ENCODE results near the gene IDUA.

The IDUA gene

DNA sequence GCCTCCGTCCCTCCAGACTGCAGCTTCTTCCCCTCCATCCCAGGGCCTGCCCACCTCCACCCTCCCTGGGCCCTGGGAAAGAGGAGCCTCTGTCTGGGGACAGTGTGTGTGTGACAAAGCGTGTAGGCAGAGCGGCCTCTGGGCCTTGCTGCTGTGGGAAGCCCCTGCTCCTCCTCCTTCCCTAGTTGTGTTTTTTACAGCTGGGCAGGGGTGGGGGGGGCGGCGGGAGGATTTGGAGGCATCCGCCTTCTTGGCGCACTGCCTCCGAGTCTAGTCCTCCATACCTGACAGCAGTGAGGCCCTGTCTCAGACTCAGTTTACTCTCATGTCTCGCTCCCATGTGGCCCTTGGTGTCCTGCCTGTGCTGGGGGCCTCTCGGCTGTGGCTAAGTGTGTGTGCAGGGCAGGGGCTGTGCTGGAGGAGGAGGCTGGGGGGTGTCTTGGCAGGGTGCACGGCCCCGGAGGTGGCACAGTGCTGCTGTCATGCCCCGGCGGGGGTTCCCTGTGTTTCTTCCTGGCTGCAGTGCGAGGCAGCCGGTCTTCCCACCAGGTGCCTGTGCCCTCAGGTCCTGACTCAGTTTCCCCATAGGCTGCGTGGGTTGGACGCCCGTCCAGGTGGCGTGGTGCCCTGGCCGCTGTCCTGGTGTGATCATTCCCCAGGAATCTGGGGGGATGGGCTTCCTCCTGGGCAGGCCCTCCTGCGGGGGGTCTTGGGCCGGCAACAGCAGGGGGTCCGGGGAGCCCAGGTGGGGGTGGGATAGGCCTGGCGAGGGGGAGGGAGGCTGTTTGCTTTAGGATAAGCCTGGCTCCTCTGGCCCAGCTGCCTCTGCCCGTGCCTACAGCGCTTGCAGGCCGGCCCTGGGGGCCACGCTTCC, 31.5 kb downstream of the IDUA start:
- no peak for DNase-seq

DNA sequence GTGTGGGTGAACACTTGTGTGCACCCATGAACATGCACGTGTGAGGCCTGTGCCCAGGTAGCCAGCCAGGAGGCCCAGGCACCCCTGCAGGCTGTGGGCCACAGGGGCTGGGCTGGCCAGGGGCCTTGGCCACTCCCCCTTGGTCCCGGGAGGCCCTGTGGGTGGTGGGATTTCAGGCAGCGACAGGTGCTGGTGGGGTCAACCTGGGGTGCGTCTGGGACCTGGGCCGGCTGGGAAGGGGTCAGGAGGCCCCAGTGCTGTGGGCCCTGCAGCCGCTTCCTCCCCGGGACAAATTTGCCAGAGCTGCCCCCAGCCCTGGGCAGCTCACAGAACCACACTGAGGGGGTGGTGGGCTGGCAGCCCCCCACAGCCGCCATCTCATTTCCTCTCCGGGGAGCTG, 32.5 kb downstream of the IDUA start:
- DNase-seq, result no peak

DNA sequence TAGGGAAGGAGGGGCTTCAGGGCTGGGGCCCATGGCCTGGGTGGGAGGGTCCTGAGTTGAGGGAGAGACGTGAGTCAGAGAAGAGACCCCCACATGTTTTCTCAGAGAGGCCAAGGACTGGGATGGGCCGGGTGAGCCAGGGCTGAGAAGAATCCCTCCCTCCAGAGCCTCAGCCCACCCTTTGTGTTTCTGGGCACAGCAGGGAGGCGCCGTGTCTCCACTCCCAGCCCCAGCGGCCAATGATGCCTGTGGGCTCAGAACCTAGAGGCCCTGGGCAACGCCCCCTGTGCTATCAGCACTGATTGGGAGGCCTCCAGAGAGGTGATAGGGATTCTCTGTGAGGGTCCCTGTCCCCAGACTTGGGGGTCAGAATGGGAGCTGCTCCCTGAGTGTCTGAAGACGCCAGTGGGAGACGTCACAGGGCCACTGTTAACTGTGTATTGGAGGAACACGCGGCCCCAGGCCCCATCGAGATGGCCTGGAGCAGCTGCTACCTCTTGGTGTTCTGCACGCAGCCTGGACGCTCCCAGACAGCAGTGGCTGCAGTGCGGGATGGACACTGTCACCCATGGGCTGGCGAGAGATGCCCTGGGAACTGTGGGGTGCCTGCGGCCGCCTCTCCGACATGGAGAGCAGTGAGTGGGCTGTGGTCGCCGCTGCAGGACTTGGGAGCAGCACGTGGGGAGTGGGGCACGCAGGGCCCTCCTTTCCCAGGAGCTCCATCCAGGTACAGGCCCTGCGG, 33.1 kb downstream of the IDUA start:
- DNase-seq, result no peak

DNA sequence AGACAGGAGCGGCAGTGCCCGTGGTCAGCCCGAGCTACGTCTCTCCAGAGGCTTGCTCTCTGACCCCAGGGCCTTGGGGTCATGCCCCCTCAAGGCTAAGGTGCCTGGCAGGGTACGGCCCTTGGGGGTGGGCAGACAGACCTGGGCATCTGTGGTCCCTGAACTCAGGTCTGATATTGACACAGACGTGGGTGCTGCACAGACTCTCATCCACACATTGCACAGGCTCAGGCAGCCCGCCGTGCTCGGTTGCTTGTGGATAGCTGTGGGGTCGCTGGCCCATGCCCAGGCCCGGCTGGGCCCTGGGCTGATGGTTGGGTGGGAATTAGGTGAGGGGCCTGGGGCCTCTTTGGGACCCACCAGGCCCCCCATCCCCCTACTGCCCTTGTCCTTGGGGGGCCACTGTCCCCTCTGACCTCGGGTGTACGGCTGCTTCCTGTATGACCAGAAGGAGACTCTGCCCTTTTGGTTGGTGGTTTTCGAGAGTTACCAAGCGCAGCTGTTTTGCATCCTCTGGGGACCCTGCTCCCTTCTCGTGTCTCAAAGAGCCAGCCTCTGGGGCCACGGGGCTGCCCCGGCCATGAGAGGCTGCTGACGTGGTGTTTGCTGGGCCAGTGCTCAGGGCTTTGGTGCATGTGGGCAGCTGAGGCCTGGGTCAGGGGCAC, 34.7 kb downstream of the IDUA start:
- no peak for DNase-seq

DNA sequence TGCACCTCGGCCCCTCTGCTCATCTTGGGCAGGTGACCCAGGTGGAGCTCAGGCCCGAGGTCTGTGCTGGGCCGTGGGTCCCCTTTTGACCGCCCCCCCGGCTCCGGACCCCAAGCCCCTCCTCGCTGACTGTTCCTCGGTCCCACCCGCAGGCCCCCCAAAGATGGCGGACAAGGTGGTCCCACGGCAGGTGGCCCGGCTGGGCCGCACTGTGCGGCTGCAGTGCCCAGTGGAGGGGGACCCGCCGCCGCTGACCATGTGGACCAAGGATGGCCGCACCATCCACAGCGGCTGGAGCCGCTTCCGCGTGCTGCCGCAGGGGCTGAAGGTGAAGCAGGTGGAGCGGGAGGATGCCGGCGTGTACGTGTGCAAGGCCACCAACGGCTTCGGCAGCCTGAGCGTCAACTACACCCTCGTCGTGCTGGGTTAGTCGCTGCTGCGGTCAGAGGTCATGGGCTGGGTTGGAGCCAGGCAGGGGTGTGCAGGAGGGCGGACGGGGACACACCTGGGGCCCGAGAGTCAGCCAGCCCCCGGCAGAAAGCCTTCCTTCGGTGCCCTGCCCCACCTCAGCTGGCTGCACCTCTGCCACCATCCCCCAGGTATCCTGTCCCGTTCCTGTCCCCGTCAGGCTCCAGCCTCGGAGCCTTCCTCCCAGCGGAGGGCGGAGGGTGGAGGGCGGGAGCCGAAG, 35.4 kb downstream of the IDUA start:
- no peak for DNase-seq

DNA sequence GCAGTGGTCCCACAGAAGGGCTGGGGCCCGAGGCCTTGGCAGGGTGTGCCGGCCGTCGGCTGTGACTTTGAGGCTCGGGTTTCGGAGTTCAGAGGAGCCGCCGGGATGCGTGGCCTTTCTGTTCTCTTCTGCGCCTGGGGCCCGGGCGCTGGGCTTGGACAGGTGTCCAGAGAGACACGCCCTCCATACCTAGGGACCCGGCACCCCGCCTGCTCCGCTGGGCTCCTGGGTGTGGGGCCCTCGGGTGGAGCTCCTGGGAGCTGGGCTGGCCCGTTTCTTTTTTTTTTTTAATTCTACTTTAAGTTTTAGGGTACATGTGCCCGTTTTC, 35.9 kb downstream of the IDUA start:
- DNase-seq, result no peak

DNA sequence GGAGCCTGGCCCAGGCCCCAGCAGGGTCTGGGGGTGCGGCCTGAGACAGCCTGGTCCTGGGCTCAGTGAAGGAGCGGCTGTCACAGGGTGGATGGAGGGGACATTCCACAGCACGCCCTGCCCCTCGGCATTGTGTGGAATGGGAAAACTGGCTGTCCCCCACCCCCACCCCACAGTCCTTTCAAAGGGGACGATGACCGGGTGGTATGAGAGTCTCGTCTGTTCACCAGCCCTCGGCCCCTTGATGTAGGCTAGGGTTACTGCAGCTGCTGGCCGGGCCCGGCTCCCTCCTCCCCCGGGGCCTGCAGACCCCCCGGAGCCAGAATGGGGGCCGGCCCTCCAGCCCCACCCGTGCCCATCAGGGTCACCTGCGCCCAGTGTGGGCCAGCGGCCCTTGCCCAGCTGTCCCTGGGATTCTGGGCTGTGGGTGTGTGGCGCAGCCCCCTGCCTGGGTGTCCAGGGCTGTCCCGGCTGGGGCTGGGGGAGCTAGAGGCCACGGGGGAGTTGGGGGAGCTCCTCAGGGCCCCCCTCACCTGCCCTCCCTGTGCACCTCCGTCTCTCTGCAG, 36.3 kb downstream of the IDUA start:
- no peak for DNase-seq

DNA sequence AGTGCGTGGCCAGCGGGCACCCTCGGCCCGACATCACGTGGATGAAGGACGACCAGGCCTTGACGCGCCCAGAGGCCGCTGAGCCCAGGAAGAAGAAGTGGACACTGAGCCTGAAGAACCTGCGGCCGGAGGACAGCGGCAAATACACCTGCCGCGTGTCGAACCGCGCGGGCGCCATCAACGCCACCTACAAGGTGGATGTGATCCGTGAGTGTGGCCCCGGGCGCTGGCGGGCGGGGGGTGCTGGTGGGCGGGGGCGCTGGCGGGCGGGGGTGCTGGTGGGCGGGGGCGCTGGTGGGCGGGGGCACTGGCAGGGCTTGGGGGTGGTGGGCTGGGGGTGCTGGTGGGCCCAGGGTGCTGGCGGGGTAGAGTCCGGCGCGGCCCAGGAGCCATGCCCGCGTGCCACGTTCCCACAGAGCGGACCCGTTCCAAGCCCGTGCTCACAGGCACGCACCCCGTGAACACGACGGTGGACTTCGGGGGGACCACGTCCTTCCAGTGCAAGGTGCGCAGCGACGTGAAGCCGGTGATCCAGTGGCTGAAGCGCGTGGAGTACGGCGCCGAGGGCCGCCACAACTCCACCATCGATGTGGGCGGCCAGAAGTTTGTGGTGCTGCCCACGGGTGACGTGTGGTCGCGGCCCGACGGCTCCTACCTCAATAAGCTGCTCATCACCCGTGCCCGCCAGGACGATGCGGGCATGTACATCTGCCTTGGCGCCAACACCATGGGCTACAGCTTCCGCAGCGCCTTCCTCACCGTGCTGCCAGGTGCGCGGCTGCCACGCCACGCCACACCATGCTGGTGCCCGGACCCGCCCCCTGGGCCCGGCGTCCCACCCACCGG, 37.3 kb downstream of the IDUA start:
- DNase-seq, result no peak

DNA sequence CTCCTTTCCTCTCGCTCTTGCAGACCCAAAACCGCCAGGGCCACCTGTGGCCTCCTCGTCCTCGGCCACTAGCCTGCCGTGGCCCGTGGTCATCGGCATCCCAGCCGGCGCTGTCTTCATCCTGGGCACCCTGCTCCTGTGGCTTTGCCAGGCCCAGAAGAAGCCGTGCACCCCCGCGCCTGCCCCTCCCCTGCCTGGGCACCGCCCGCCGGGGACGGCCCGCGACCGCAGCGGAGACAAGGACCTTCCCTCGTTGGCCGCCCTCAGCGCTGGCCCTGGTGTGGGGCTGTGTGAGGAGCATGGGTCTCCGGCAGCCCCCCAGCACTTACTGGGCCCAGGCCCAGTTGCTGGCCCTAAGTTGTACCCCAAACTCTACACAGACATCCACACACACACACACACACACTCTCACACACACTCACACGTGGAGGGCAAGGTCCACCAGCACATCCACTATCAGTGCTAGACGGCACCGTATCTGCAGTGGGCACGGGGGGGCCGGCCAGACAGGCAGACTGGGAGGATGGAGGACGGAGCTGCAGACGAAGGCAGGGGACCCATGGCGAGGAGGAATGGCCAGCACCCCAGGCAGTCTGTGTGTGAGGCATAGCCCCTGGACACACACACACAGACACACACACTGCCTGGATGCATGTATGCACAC, 38.2 kb downstream of the IDUA start:
- no peak for DNase-seq

DNA sequence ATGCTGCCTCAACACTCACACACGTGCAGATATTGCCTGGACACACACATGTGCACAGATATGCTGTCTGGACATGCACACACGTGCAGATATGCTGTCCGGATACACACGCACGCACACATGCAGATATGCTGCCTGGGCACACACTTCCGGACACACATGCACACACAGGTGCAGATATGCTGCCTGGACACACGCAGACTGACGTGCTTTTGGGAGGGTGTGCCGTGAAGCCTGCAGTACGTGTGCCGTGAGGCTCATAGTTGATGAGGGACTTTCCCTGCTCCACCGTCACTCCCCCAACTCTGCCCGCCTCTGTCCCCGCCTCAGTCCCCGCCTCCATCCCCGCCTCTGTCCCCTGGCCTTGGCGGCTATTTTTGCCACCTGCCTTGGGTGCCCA, 39.3 kb downstream of the IDUA start:
- peak; percentile 49 to 54 for DNase-seq

DNA sequence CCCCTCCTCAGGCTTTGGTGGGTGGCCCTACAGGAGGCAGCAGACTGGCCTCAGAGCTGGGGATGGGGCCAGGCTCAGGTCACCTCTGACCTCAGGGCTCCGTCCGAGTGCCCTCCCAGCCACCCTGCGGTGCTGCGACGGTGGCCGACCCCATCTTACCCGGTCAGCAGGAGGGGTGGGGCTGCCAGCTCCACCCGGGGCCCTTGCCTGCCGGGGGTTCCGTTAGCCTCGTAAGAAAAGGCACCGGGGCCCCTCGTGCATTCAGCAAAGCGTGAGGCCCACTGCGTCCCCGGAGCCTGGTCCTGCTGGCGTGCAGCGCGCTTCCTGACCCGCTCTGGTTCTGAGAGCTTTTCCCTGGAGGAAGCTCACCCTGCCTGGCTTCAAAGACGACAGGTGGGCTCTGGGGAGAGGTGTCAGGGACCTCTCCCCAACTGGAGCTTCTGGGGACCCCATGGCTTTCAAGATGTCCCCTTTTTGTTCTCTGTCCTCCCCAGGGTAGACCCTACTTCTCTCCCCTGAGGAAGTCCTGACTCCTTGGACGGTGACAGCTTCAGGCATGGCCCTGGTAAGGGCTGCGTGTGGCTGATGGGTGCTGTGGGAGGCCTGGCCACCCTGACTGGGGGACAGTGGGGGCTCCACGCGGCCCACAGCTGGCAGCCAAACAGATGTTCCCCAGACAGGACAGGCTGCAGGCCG, 40.5 kb downstream of the IDUA start:
- DNase-seq, result no peak

DNA sequence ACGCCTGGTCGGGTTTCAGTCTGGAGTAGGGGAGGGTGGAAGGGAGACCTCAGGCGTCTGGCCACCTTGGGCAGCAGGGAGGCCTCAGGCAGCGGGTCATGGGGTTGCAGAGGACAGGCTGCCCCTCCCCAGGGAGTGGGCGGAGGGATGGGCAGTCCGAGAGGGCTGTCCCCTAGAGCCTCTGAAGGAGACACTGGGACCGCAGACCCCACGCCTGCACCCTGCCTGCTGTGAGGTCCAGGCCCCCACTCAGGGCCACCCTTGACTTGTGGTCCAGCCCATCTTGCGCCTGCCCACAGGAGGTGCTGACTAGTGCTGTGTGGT, 41.0 kb downstream of the IDUA start:
- DNase-seq, result no peak

DNA sequence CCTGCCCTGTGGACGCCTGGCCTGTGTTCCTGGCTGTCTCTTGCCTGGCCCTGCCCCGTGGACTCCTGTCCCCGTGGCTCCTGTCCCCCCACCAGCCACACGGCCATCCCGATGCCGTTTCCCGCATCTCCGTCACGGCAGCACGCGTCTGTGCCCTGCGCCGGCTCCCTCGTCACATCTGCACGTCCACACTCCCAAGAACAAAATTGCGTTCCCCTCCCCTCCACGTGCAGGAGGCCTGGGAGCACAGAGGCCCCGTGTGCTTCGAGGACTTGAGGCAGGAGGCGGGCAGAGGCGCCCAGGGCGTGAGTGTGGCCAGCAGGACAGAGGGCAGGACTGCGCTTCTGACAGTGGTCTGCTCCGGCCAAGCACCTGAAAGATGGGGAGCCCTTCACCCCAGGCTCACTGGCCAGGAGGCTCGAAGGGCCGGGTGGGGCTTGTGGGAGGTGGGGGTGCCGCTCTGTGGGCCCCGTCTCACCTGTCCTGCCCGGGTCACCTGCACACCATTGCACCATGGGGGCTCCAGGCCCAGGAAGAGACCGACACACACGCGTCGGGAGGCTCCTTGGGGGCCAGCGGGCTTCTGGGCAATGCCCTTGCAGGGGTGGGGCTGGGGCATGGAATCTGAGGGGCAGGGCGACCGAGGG, 41.9 kb downstream of the IDUA start:
- DNase-seq, result no peak

DNA sequence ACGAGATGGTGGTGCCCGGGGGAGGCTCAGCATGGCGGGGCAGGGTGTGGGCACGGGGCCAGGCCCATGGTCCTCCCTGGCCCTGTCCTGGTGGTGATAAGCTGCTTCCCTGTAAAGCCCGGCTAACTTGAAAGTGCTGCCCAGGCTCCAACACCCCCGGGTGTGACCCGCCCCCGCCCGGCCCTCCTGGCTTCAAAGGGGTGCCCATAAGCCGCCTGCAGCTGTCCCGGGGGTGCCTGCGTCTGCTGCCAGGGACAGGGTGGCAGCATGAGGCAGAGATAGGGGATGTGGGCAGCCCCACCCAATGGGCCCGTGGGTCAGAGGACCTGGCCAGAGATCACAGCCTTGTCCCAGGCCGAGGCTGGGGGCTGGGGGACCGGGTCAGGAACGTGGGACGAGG, 42.7 kb downstream of the IDUA start:
- no peak for DNase-seq

DNA sequence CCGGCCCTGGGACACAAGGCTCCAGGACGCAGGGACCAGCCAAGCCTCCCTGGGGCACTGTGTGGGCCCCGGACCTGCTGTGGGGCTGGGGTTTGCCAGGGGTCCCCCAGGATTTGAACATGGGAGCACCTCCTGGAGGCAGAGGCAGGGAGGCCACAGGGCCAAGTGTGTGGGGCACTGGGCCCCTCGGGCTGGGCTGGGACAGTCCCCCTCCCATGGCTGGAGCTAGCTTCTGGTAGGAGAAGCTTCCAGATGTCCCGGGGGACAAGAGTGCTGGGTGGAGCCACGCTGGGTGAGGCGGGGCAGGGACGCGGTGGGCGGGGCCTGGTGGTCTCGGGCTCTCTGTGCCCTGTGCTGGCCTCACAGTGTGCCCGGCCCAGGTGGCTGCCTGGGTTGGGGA, 43.2 kb downstream of the IDUA start:
- DNase-seq, result no peak

DNA sequence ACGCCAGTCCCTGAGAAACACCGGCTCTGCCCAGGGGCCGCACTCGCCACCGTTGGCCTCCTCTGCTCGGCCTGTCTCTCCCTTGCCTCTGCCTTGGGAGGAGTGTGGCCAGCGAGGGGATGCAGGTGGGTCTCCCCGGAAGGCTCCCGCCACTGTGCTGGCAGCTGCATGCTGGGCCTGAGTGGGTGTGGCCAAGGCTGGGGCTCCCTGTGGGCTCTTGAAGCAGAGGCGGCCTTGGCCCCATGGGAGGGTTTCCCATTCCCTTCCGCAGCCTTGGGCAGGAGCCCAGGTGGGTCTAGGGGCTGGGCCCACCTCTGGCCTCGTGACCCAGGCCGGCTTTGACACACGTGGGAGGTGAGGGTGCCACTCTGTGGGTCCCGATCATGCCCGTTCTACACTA, 43.7 kb downstream of the IDUA start:
- DNase-seq, result no peak

DNA sequence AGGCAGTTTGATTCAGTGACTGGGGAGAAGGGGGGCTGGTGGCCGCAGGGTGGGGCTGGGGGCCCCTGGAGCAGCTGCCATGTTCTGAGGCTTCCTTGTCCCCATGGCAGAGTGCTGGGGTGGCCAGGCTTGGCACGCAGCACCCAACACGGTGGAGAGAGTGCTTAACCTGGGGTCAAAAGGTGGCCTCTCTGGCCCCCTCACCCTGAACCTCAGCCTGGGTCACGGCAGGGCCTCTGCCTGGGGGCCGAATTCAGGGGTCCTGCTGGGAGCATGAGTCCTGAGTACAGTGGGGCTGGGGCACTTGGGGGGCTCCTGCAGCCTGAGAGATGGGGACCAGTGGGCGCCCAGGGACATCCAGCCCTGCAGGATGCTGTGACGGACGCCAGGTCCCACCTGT, 44.5 kb downstream of the IDUA start:
- DNase-seq, result no peak

DNA sequence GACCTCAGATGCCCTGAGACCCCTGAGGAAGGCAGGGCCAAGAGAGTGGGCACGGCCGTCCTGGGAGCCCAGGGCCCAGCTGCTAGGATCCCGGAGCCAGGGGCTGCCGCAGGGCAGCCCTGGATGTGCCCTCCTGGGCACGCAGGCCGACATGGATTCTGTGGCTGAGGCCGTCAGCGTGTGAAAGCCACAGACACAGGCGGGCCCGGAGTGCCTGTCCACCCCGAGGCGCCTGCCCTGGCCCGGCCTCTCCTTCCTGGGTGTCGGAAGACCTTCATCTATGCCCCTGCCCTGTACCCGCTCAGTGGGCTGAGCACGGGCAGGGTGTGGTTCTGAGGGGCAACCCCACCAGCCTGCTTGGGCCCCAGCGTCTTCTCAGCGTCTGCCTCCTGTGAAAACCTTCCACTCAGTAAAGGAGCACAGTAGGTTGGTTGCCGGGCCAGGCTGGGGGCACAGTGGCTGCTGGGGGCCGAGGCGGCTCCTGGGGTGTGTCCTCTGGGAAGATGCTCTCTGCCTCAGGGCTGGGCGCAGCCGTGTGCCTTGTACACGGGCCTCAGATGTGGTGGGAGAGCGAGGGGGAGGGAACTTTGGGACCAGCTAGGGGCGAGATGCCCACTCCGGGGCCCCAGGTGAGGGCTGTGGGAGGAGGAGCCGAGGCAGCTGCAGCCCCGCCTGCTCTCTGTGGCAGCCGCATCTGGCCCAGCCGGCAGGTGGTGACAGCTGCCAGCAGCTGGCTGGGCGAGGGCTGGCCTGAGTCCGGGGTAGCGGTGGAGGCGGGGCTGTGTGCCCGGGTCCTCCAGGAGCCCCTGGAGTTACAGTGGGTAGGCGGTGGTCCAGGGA, 45.3 kb downstream of the IDUA start:
- DNase-seq, result no peak

DNA sequence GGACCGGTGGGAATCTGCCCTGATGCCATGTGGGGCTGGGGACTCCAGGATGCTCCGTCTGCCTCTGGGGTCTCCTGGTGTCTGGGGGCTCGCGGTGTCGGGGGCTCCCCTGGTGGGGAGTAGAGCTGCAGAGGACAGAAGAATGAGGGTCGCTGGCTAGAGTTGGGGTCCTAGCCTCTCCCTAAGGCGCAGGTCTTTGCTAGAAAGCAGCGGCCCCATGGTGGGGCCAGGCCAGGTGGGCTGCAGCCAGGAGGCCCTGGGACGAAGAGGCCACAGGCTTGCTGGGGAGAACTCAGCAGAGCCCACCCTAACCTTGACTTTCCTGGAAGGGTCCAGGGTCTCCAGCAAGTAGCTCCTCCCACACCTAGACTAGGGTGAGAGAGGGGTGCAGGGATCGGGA, 46.0 kb downstream of the IDUA start:
- no peak for DNase-seq
